Measurements from ENCODE around the gene RAB35. TPM values are rescaled to one million over a fixed set of nuclear protein-coding genes. Genes with fewer than 3 reads are reported as not detected.

The RAB35 gene
- total RNA-seq, 1 experiment from 2014 or later: 57.1 TPM

- H2AFZ ChIP-seq (ENCODE audit: low read depth, low read length, poor library complexity, severe bottlenecking): no peak overlapping the region
- ATAC-seq: no peak
- intact Hi-C loops (cut with micrococcal nuclease): loop anchor here (5.0 kb wide), 1 partner anchor 64 kb away; no protein-coding TSS in a partner anchor
Measured at GRCh38 chr12:120118321-120119061, 1.9 kb upstream of the RAB35 start.

DNA sequence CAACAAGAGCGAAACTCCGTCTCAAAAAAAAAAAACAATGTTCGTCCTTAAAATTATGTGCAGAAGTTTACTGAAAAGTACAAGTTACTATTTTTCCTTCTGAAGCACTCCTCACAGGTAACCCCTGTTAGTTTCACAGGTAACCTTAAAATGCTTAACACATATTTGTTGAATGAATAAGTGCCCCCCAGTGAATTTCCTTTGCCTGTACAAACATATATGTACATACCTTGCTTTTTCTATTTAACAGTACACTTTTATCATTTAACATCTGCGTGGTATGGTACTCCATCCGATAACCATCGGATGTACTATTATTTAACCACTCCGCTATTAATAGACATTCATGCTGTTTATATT lies 1.4 kb upstream of the RAB35 start:
- Histone ChIP-seq H3K79me2 (ENCODE audit: insufficient read depth, low read length) (peaks cover 49% of the 10 kb centered on the region), H3K9me2 (ENCODE audit: insufficient read depth) (no peaks in the 10 kb centered on the region), H3K4me2 (ENCODE audit: low read length) (peak overlapping the region; percentile 96), H3K9ac (ENCODE audit: low read length) (peak overlapping the region; percentile 75), H3K9me3 (ENCODE audit: control insufficient read depth in 1 of 2, insufficient read depth in 1 of 2, low read depth in 1 of 2, low read length in 2 of 2) (no peaks in the 10 kb centered on the region), H3K27ac (ENCODE audit: low read depth, low read length) (peak overlapping the region; percentile 70), H3K27me3 (ENCODE audit: insufficient read depth, low read length) (no peaks in the 10 kb centered on the region), H4K20me1 (ENCODE audit: insufficient read depth) (no peaks in the 10 kb centered on the region), H3K4me1 (ENCODE audit: control insufficient read depth in 1 of 2, insufficient read depth in 2 of 2, low read length in 2 of 2) (peaks cover 17 to 27% of the 10 kb centered on the region in 2 experiments), H3K4me3 (replicated peaks in 1 of 2; ENCODE audit: low read depth in 1 of 2, low read length in 2 of 2) (peak overlapping the region; percentile 60 to 65), H3K36me3 (ENCODE audit: control insufficient read depth in 1 of 2, insufficient read depth in 2 of 2, low read length in 2 of 2) (peaks cover 4 to 15% of the 10 kb centered on the region in 2 experiments; a peak in 2 of 4 replicates), H2AFZ (ENCODE audit: low read depth, low read length, poor library complexity, severe bottlenecking) (no peak overlapping the region)
- BruUV-seq (replicated peaks): TSS peak; percentile 69
- DNase-seq (ENCODE audit: low read depth, low spot score): no peak
- no peak for ATAC-seq
- POLR2A ChIA-PET: interaction anchor here (2.2 to 2.3 kb wide), 2 partner anchors 8 to 82 kb away, joined by 6 to 22 read pairs; partner anchors contain the start of gene RPLP0
- RAD21 ChIA-PET (ENCODE audit: low non-redundant PET in 1 of 2, low total read pairs in 2 of 2, uncharacterized antibody in 2 of 2, unreplicated experiment in 2 of 2): no interaction called here
- intact Hi-C loops (cut with micrococcal nuclease): loop anchor here (5.0 kb wide), 1 partner anchor 64 kb away; no protein-coding TSS in a partner anchor
- CTCF ChIA-PET: no interaction called here
- TF ChIP-seq SP1 (IDR thresholded peaks at IDR 0.05; ENCODE audit: low read depth) (no peak), EZH2phosphoT487 (IDR thresholded peaks at IDR 0.05; ENCODE audit: borderline replicate concordance) (no peak), ELF1 (IDR thresholded peaks at IDR 0.05; ENCODE audit: borderline replicate concordance, low read depth) (no peak), ZFX (IDR thresholded peaks at IDR 0.05) (no peak), RAD21 (IDR thresholded peaks at IDR 0.05; ENCODE audit: low read depth) (no peak), EGR1 (IDR thresholded peaks at IDR 0.05; ENCODE audit: low read depth) (no peak), ZNF274 (IDR thresholded peaks at IDR 0.05; ENCODE audit: low read depth, low read length) (no peak)

More at GRCh38 chr12:120118321-120119061, 1.9 kb upstream of the RAB35 start:
- peaks cover 44% of the 10 kb centered on the region for H3K79me2 ChIP-seq (ENCODE audit: insufficient read depth, low read length)
- H3K9me2 ChIP-seq (ENCODE audit: insufficient read depth): no peaks in the 10 kb centered on the region
- BruUV-seq (replicated peaks): no TSS peak
- ChIA-PET POLR2A (interaction anchor here (0.7 to 2.3 kb wide), 3 partner anchors 7 to 83 kb away, joined by 3 to 22 read pairs (median 6); partner anchors contain the start of gene RPLP0), RAD21 (ENCODE audit: low non-redundant PET in 1 of 2, low total read pairs in 2 of 2, uncharacterized antibody in 2 of 2, unreplicated experiment in 2 of 2) (no interaction called here), CTCF (no interaction called here)
- H3K4me3 ChIP-seq (replicated peaks in 1 of 2; ENCODE audit: low read depth in 1 of 2, low read length in 2 of 2): peak overlapping the region; percentile 60 to 65
- peak overlapping the region; percentile 75 for H3K9ac ChIP-seq (ENCODE audit: low read length)
- peaks cover 4 to 15% of the 10 kb centered on the region in 2 experiments; a peak in 2 of 4 replicates for H3K36me3 ChIP-seq (ENCODE audit: control insufficient read depth in 1 of 2, insufficient read depth in 2 of 2, low read length in 2 of 2)
- TF ChIP-seq POLR2A (IDR thresholded peaks at IDR 0.05; ENCODE audit: borderline replicate concordance, extremely low read depth, insufficient read depth, insufficient read length): no peak
- H3K27ac ChIP-seq (ENCODE audit: low read depth, low read length): peak overlapping the region; percentile 70; the same call in 1 of the 2 replicates
- DNase-seq (ENCODE audit: low read depth, low spot score): no peak
- peak overlapping the region; percentile 96 for H3K4me2 ChIP-seq (ENCODE audit: low read length)
- no peaks in the 10 kb centered on the region for H3K9me3 ChIP-seq (ENCODE audit: control insufficient read depth in 1 of 2, insufficient read depth in 1 of 2, low read depth in 1 of 2, low read length in 2 of 2)
- peaks cover 17 to 27% of the 10 kb centered on the region in 2 experiments for H3K4me1 ChIP-seq (ENCODE audit: control insufficient read depth in 1 of 2, insufficient read depth in 2 of 2, low read length in 2 of 2)
- no peaks in the 10 kb centered on the region for H4K20me1 ChIP-seq (ENCODE audit: insufficient read depth)
- no peaks in the 10 kb centered on the region for H3K27me3 ChIP-seq (ENCODE audit: insufficient read depth, low read length)
